GM21529 (cell line): ENCODE results near the gene HNF4A.
"Not testable (repeated sequence)": the region's sequence is repeated elsewhere in the genome, so short reads cannot be mapped to it uniquely, and the experiment has no call there.

Experiments
- ATAC-seq: cut with Tn5 transposase; IDR thresholded peaks from one replicate; pipeline ENCODE4 v1.9.1; 2021; ENCODE audit not compliant: unreplicated experiment

The HNF4A gene

GRCh38 chr20:44467289-44467883, 111.9 kb downstream of the HNF4A start:
- no peak for ATAC-seq

DNA sequence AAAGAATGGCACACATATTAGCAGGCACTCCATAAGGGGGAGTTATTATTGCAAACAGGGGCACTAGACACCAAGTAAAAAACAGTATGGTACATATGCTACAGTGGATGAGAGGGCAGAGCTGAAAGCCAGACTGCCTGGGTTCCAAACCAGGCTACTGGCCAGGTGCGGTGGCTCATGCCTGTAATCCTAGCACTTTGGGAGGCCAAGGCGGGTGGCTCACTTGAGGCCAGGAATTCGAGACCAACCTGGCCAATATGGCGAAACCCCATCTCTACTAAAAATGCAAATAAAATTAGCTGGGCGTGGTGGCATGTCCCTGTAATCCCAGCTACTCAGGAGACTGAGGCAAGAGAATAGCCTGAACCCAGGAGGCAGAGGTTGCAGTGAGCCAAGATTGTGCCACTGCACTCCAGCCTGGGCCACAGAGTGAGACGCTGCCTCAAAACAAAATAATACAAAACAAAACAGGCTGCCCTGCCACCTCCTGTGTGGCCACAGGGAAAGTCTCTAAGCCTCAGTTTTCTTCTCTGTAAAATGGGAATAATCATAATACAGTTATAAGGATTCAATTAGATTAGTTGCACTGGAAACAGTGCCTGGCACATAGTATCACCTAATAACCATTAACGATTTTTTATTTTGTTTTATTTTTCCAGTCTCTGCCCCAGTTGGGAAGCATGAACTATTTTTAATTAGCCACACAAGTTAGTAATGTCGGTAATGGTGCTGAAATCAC, 112.7 kb downstream of the HNF4A start:
- ATAC-seq = no peak

- no peak for ATAC-seq
These were observed 114.8 kb downstream of the HNF4A start for GRCh38 chr20:44470327-44470726.

GRCh38 chr20:44471481-44471882, 116.0 kb downstream of the HNF4A start:
- no peak for ATAC-seq

DNA sequence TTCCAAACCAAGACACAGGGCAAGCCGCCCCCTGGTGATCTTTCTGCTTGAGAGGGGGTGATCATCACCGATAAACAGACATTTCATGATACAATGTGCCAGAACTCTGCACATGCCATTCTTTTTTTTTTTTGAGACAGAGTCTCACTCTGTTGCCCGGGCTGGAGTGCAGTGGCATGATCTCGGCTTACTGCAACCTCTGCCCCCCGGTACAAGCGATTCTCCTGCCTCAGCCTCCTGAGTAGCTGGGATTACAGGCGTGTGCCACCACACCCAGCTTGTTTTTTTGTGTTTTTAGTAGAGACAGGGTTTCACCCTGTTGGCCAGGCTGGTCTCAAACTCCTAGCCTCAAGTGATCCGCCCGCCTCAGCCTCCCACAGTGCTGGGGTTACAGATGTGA, 116.8 kb downstream of the HNF4A start:
- ATAC-seq = not testable (repeated sequence)

GRCh38 chr20:44475372-44475693, 119.8 kb downstream of the HNF4A start:
- no peak for ATAC-seq

DNA sequence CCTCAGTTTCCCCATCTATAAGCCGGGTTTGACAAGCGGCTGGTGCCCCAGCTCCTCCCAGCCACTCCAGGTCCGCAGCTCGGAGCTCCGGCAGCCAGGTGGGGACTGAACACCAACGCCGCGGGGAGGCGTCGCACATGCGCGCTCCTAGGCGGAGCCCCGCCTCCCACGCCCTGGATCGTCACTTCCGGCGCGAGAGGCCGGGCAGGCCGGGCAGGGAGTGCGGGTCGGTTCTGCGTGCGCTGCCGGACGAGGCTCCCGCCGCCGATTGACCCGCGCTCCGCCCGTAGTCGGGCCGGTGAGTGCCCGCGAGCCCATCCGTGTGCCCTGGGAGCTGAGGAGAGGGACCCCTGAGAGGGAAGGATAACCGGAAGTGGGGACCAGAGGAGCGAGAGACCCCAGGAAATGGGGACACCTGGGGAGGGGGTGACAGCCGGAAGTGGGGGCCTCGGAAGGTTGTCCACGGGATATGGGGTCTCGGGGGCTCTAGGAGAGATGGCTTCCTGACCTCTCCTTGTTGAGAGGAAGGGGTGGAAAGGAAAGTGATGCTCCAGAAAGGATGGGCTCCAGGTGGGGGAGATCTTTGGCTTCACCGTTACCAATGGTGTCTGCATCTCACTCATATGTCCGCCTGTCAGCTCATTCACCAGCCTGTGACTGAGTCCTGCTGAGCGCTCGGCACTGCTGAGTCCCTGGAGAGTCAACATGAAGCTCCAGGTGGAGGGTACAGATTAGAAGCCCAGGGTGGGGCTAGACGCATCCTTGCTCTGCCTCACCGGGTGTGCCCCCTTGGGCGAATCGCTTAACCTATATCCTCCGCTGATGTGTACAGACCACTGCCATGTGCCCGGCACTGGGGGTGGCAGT, 120.4 kb downstream of the HNF4A start, which contains the start of gene TTPAL:
Gene TTPAL, plus strand, starts transcription at position 181 of the 867 bp plus-strand sequence. CDS start 4,126 bp downstream, outside the sequence.
- peak; percentile 91 for ATAC-seq

DNA sequence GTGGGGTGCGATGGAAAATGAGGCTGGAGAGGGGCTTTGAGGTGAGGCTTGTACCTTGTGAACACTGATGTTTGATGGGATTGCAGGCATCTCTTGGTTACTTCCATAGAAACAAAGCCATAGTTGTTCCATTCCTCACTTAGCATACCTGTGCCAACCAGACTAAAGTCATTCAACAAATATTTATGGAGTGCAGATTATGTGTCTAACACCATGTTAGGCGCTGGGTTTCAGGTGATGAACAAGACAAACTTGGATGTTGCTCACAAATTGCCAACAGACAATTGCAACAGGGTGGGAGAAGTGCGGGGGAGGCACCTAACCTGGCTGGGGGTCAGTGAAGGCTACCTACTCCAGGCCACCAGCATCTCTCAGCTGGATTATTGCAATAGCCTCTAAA, 121.7 kb downstream of the HNF4A start:
- no peak for ATAC-seq

- no peak for ATAC-seq
These were observed 122.7 kb downstream of the HNF4A start for GRCh38 chr20:44478206-44478605.

DNA sequence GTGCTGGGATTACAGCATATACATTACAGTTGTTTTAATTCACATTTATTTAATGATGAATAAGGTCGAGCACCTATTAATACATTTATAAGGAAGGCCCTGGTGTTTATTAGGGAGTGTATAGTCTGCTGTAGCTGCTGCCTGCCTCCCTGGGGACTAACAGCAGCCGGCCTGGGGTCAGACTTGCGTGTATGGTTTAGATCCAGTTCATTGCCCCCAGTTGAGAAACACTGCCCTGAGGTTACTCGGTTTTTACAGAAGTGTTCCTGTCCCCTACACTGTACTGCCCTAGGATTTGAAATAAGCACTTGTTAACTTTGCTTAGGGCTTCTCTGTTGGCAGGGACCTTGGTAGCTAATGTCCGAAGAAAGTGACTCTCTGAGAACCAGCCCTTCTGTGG, 124.1 kb downstream of the HNF4A start:
- ATAC-seq = no peak

DNA sequence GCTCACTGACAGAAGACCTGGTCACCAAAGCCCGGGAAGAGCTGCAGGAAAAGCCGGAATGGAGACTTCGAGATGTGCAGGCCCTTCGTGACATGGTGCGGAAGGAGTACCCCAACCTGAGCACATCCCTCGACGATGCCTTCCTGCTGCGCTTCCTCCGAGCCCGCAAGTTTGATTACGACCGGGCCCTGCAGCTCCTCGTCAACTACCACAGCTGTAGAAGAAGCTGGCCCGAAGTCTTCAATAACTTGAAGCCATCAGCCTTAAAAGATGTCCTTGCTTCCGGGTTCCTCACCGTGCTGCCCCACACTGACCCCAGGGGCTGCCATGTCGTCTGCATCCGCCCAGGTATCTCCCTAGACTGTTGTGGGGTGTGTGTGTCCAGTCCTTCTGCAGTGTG, 124.6 kb downstream of the HNF4A start:
- no peak for ATAC-seq

- no peak for ATAC-seq
These were observed 126.4 kb downstream of the HNF4A start for GRCh38 chr20:44481719-44482416.

DNA sequence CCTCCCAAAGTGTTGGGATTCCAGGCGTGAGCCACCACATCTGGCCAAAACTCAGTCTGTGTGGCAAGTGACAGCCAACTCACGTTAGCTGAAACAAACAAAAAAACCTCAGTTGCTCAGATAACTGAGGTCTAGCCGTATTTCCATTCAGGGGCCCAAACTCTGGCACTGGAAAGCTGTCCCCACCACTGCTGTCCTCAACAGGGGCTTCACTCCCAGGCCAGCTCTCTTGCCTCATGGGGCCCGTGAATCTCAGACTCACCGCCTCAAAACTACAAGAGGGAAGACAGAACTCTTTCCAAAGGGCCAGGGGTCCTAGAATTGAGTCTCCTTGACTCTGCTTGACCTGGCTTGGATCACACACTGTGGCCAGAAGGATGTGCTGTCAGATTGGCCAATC, 127.6 kb downstream of the HNF4A start:
- no peak for ATAC-seq
